ES-I3 (cell line): ENCODE results near the gene ST3GAL6.

Experiments used
- H3K36me3 ChIP-seq: 2 replicates; pipeline ENCODE4 v1.6.1; 2013; ENCODE audit warnings: mild to moderate bottlenecking, low read length, control low read depth, moderate library complexity; ENCODE audit not compliant: insufficient read depth
- H3K4me1 ChIP-seq: 2 replicates; pipeline ENCODE4 v1.6.1; 2013; ENCODE audit warnings: mild to moderate bottlenecking, control low read depth, low read length; ENCODE audit not compliant: insufficient read depth
- H3K9ac ChIP-seq: 2 replicates; pipeline ENCODE4 v1.6.1; 2013; ENCODE audit warnings: low read depth, mild to moderate bottlenecking, low read length, moderate library complexity
- H3K9me3 ChIP-seq: 2 replicates; pipeline ENCODE4 v1.6.1; 2013; ENCODE audit warnings: mild to moderate bottlenecking, low read length, moderate library complexity; ENCODE audit not compliant: control insufficient read depth, insufficient read depth

Gene ST3GAL6

GRCh38 chr3:98776140-98776493 lies 13.0 kb downstream of the ST3GAL6 start:
- Histone ChIP-seq H3K9me3 (no peaks in the 10 kb centered on the region), H3K9ac (no peak overlapping the region), H3K36me3 (no peaks in the 10 kb centered on the region), H3K4me1 (no peaks in the 10 kb centered on the region)

GRCh38 chr3:98777286-98777685 lies 14.1 kb downstream of the ST3GAL6 start:
- Histone ChIP-seq H3K9me3 (no peaks in the 10 kb centered on the region), H3K9ac (no peak overlapping the region), H3K4me1 (no peaks in the 10 kb centered on the region), H3K36me3 (no peaks in the 10 kb centered on the region)

DNA sequence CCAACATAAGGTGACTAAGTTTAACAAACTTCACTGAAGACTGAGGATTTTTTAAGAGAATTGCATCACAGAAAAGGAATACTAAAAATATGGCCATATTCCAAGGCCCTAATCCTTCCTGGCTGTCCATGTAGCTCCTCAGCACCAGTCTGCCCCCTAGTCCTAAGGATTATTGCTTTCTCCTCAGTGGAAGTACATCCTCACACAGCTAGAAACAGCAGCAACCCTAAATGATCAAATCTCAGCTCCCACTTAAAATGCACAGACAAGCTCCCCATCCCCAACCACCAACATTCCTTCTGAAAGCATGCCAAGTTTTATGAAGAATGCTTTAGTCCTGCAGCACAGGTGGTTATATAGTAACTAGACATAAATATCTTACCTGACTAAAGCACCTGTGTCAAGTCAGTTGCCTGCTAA lies 14.7 kb downstream of the ST3GAL6 start:
- H3K4me1 ChIP-seq, result no peaks in the 10 kb centered on the region
- no peaks in the 10 kb centered on the region for H3K9me3 ChIP-seq
- H3K36me3 ChIP-seq, result no peaks in the 10 kb centered on the region
- H3K9ac ChIP-seq, result no peak overlapping the region

GRCh38 chr3:98778383-98778782 lies 15.2 kb downstream of the ST3GAL6 start:
- no peak overlapping the region for H3K9ac ChIP-seq
- H3K36me3 ChIP-seq, result no peaks in the 10 kb centered on the region
- H3K4me1 ChIP-seq, result no peaks in the 10 kb centered on the region
- H3K9me3 ChIP-seq, result no peaks in the 10 kb centered on the region

GRCh38 chr3:98778852-98779413 lies 15.8 kb downstream of the ST3GAL6 start:
- H3K36me3 ChIP-seq, result no peaks in the 10 kb centered on the region
- no peak overlapping the region for H3K9ac ChIP-seq
- no peaks in the 10 kb centered on the region for H3K4me1 ChIP-seq
- no peaks in the 10 kb centered on the region for H3K9me3 ChIP-seq

DNA sequence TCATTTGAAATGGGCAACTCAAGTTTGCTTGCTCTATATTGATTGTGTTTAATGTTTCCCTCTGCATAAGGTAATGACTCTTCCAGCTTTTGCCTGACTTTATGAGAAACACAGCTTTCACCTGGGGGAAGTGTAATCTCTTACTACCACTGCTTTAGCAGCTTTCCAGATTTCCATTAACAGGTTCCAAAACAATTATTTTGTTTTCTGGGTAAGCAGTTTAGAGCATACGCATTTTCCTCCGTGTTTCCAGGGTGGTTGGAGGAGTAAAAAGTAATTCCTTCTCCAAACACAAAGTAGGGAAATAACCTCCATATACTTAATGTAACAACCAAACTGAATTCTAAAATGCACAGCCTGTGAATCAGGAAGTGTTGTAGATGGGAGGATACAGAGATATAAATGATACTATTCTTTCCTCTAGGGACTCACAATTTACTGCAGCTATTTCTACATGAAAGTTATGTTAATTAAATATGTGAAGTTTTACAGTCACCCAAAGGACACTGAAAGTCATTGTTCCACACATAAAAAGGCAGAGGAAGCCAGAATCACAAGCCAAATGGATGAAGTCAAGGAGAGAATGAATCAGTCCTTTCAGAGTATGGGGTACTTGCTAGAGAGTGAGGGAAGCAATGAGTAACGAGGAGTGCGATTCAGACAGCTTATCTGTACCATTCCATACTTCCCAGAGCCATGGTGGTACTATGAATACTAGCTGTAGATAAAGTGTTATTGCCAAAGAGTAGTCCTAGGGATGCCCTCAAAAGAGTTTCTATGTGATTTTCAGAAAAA lies 16.6 kb downstream of the ST3GAL6 start:
- Histone ChIP-seq H3K4me1 (no peaks in the 10 kb centered on the region), H3K9me3 (no peaks in the 10 kb centered on the region), H3K36me3 (no peaks in the 10 kb centered on the region), H3K9ac (no peak overlapping the region)

- Histone ChIP-seq H3K36me3 (no peaks in the 10 kb centered on the region), H3K9me3 (no peaks in the 10 kb centered on the region), H3K9ac (no peak overlapping the region), H3K4me1 (no peaks in the 10 kb centered on the region)
Measured at GRCh38 chr3:98780343-98780742, 17.2 kb downstream of the ST3GAL6 start.

DNA sequence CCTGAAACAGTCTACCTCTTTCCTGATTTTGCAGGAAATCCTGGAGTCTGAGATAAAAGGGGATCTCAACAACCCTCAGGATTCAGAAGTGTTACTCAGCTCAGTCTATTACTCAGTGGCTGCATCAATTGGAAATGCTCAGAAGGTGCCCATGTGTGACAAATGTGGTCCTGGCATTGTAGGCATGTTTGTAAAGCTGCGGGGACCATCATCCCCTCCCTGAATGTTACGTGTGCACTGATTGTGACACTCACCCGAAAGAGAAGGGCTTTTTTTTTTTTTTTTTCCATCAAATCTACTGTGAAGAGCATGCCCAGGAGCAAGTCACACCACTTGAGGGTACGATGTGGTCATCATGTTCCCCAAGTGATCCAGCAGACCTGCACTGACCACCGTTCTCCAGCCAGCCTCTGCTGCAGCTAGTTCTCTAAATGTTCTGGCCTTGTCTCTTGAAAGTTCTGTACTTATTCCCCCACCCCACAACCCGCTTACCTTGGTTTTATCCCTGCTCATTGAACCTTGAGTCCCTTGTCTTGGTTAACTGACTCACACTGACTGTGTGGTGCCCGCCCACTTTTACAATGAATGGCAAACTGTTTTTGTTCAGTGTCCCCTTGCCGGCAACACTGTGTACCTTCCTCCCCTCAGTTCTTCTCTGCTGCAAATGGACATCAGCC lies 19.8 kb downstream of the ST3GAL6 start:
- H3K4me1 ChIP-seq, result no peaks in the 10 kb centered on the region
- no peaks in the 10 kb centered on the region for H3K36me3 ChIP-seq
- no peak overlapping the region for H3K9ac ChIP-seq
- no peaks in the 10 kb centered on the region for H3K9me3 ChIP-seq

GRCh38 chr3:98784042-98784441 lies 20.9 kb downstream of the ST3GAL6 start:
- H3K36me3 ChIP-seq, result no peaks in the 10 kb centered on the region
- H3K9me3 ChIP-seq, result no peaks in the 10 kb centered on the region
- no peaks in the 10 kb centered on the region for H3K4me1 ChIP-seq
- H3K9ac ChIP-seq, result no peak overlapping the region

DNA sequence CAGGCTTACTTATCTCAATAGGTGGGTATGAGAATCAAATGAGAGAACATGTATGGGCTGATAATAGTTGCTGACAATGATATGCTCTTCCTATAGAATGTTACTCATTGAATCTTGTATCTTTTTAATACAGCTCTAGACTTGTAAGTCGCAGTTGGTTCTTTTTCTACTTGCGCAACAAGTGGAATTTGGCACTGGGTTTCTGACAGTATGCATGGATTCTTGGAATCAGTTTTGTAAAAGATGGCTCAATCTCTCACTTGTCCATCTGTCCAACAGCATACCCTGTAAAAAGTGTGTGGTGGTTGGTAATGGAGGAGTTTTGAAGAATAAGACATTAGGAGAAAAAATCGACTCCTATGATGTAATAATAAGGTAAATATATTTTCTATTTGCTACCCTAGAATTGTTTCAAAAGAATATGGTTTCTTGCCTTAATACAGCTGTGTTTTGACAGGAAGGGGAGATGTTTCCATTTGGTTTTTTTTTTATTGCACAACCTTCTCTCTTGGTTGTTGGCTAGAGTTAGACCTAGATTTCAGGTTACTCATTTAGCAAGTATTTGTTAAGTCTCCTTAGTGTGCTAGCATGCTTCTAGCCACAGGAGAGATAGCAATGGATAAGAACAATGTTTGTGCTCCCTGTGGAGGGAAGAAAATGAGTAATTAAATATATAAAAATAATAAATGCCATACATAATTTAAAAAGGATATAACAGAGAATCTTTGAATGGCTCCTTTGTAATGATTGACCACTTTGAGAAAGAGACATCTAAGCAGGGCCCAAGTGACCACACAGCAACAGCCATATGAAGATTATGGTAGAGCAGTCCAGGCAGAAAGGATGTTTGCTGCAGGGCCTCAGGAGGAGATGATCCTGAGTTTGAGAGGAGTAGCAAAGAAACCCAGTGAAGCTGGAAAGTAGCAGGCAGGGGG lies 21.8 kb downstream of the ST3GAL6 start:
- Histone ChIP-seq H3K9ac (no peak overlapping the region), H3K9me3 (no peaks in the 10 kb centered on the region), H3K4me1 (no peaks in the 10 kb centered on the region), H3K36me3 (no peaks in the 10 kb centered on the region)

GRCh38 chr3:98786364-98787006 lies 23.3 kb downstream of the ST3GAL6 start:
- no peaks in the 10 kb centered on the region for H3K36me3 ChIP-seq
- no peak overlapping the region for H3K9ac ChIP-seq

DNA sequence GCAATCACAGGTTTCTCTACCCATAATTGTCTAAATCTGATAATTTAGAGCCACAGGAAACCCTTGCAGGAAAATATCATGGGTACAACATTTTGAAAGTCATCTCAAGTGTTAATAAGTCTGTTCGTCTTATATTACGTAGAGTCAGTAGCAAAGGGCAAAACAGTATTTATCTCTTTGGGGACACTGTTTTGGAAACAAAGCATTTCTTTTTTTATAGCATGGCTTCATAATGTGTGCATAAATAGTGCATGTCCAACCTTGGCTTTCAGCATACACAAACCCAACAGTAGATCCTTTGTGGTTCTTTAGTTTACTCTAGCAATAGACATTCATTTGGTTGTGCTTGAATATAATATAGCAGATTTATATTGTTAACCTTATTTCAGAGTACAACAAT lies 24.0 kb downstream of the ST3GAL6 start:
- Histone ChIP-seq H3K4me1 (no peaks in the 10 kb centered on the region), H3K9ac (no peak overlapping the region), H3K36me3 (no peaks in the 10 kb centered on the region), H3K9me3 (no peaks in the 10 kb centered on the region)

More at GRCh38 chr3:98786364-98787006, 23.3 kb downstream of the ST3GAL6 start:
- Histone ChIP-seq H3K4me1 (no peaks in the 10 kb centered on the region), H3K9me3 (no peaks in the 10 kb centered on the region)

- Histone ChIP-seq H3K9ac (no peak overlapping the region), H3K9me3 (no peaks in the 10 kb centered on the region), H3K4me1 (no peaks in the 10 kb centered on the region), H3K36me3 (no peaks in the 10 kb centered on the region)
Measured at GRCh38 chr3:98788651-98789050, 25.5 kb downstream of the ST3GAL6 start.
